Chondrocyte (in vitro differentiated cells): ENCODE results near the gene CGB3. TPM values are rescaled to one million over a fixed set of nuclear protein-coding genes. Genes with fewer than 3 reads are reported as not detected.
"Not testable (repeated sequence)": the region's sequence is repeated elsewhere in the genome, so short reads cannot be mapped to it uniquely, and the experiment has no call there.

Source experiments
- DNase-seq: peaks from one replicate; pipeline ENCODE4 v3.0.0; 2021; ENCODE audit warnings: mixed read lengths, low spot score
- H3K27ac Mint-ChIP-seq: one replicate; pipeline ENCODE4 v1.8.0; 2021; ENCODE audit warnings: mild to moderate bottlenecking, moderate library complexity, mixed read lengths; ENCODE audit not compliant: unreplicated experiment
- H3K27me3 Mint-ChIP-seq: 2 replicates; pipeline ENCODE4 v1.8.0; 2021; ENCODE audit warnings: low read depth, mixed read lengths
- H3K36me3 Mint-ChIP-seq: 2 replicates; pipeline ENCODE4 v1.8.0; 2021; ENCODE audit warnings: low read depth, mixed read lengths
- H3K4me1 Mint-ChIP-seq: 2 replicates; pipeline ENCODE4 v1.8.0; 2021; ENCODE audit warnings: low read depth, mild to moderate bottlenecking, mixed read lengths
- H3K4me3 Mint-ChIP-seq: one replicate; pipeline ENCODE4 v1.8.0; 2021; ENCODE audit warnings: mild to moderate bottlenecking, moderate library complexity, mixed read lengths; ENCODE audit not compliant: unreplicated experiment
- H3K9me3 Mint-ChIP-seq: 2 replicates; pipeline ENCODE4 v1.8.0; 2021; ENCODE audit warnings: low read depth, mixed read lengths
- total RNA-seq: library from RNA; stranded (reverse); gene quantifications from 3 replicates; pipeline ENCODE4 v1.2.1, GENCODE V29; 2021
- TF ChIP-seq, protein P1 (sequence below): fragments of 200-600 bp; sonication (generic); IDR thresholded peaks from 2 replicates; pipeline ENCODE4 v1.5.0; 2021; ENCODE audit warnings: antibody characterized with exemption, mild to moderate bottlenecking, moderate library complexity

Gene CGB3
- total RNA-seq, 1 donor from 2014 or later, result not detected

DNA sequence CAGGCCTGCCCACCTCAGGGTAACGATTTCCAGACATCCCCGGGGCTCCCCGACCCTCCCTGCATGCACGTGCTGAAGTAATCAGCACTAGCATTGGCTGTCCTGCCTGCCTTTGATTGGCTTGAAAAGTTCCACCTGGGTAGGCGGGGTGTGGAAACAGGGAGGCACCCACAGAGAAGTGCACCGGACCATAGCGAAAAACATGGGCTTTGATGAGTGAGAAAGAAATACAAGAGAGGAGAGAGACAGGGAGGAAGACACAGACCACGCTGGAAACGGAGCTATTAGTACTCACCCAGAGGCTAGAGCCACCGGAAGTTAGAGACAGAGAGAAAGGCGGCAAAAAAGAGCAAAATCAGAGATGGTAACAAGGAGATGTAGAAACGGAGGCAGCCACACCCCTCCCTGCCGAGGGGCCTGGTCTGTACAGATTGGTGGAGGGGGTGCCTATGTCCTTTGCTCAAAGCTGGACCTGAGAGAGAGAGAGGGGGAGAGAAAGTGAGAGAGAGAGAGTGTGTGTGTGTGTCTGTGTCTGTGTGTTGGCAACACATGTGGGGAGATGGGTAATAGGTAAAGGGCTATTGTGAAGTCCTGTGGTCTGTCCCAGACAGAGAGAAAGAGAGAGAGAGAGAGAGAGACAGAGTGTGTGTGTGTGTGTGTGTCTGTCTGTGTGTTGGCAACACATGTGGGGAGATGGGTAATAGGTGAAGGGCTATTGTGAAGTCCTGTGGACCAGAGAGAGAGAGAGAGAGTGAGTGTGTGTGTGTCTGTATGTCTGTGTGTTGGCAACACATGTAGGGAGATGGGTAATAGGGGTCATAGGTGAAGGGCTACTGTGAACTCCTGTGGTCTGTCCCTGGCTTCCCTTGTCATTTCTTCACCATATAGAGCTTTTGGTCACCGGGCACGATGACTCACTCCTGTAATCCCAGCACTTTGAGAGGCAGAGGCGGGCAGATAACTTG lies 2.9 kb downstream of the CGB3 start:
- Mint-ChIP-seq H3K4me1 (peaks cover 17% of the 10 kb centered on the region), H3K36me3 (no peaks in the 10 kb centered on the region), H3K27ac (no peak overlapping the region), H3K4me3 (no peak overlapping the region), H3K9me3 (no peaks in the 10 kb centered on the region), H3K27me3 (peaks cover 4% of the 10 kb centered on the region)
- TF ChIP-seq, protein P1, sequence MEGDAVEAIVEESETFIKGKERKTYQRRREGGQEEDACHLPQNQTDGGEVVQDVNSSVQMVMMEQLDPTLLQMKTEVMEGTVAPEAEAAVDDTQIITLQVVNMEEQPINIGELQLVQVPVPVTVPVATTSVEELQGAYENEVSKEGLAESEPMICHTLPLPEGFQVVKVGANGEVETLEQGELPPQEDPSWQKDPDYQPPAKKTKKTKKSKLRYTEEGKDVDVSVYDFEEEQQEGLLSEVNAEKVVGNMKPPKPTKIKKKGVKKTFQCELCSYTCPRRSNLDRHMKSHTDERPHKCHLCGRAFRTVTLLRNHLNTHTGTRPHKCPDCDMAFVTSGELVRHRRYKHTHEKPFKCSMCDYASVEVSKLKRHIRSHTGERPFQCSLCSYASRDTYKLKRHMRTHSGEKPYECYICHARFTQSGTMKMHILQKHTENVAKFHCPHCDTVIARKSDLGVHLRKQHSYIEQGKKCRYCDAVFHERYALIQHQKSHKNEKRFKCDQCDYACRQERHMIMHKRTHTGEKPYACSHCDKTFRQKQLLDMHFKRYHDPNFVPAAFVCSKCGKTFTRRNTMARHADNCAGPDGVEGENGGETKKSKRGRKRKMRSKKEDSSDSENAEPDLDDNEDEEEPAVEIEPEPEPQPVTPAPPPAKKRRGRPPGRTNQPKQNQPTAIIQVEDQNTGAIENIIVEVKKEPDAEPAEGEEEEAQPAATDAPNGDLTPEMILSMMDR, result no peak
- DNase-seq, result no peak

DNA sequence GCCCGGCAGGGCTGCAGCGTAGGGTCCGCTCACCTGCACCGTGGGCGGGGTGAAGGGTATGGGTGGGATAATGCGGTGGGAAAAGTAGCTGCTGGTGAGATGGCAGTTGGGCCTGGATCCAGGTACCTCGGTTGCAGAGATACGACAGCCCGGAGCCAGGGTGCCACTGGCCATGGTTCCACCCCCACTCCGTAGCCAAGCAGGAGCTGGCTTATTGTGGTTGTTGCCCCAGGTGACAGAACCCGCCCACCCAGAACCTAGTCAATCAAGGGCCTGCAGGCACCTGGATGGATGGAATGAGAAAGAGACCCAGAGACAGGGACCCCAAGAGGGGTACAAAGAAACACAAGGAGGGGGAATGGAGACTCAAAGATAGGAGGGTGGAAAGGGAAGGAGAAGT lies 3.8 kb downstream of the CGB3 start:
- H3K9me3 Mint-ChIP-seq, result no peaks in the 10 kb centered on the region
- H3K27me3 Mint-ChIP-seq, result peaks cover 4% of the 10 kb centered on the region
- peaks cover 5% of the 10 kb centered on the region for H3K36me3 Mint-ChIP-seq
- no peak overlapping the region for H3K4me3 Mint-ChIP-seq
- peaks cover 13% of the 10 kb centered on the region for H3K4me1 Mint-ChIP-seq
- TF ChIP-seq, protein P1, result no peak
- no peak for DNase-seq
- no peak overlapping the region for H3K27ac Mint-ChIP-seq

DNA sequence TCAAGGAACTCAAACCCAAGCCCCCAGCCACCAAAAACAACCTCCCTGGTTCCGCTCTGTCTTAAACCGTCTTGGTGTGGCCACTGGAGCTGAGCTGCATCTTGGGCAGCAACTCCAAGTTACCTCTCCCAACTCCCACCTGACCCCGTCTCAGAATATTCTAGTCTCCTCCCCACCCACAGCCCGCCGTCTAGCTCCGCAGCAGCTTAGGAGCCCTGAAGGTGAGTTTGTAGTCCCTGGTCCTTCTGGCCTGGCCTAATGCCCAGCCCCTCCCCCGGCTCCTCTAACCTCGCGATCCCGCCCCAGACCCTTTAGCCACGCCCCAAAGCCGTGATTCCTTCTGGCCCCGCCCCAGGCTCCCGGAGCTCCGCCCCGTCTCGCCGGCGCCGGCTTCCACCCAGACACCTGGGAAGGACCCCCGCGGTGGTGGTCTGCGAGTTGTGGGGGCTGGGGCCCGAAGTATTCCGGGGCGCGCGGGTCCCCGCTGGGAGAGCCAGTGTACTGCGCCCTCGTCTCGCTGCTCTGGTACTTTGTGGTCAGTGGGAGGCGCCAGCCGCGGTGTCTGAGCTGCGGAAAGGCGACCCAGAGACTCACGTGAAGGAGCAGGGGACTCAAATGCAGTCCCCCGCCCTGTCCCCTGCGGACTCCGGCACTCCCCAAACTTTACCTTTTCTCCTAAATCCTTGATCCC lies 4.7 kb downstream of the CGB3 start:
- Mint-ChIP-seq H3K4me1 (peaks cover 10% of the 10 kb centered on the region), H3K27ac (no peak overlapping the region), H3K27me3 (peaks cover 4% of the 10 kb centered on the region), H3K36me3 (peaks cover 5% of the 10 kb centered on the region), H3K4me3 (peak overlapping the region; percentile 21), H3K9me3 (no peaks in the 10 kb centered on the region)
- TF ChIP-seq, protein P1, result peak; percentile 48
- DNase-seq, result no peak

DNA sequence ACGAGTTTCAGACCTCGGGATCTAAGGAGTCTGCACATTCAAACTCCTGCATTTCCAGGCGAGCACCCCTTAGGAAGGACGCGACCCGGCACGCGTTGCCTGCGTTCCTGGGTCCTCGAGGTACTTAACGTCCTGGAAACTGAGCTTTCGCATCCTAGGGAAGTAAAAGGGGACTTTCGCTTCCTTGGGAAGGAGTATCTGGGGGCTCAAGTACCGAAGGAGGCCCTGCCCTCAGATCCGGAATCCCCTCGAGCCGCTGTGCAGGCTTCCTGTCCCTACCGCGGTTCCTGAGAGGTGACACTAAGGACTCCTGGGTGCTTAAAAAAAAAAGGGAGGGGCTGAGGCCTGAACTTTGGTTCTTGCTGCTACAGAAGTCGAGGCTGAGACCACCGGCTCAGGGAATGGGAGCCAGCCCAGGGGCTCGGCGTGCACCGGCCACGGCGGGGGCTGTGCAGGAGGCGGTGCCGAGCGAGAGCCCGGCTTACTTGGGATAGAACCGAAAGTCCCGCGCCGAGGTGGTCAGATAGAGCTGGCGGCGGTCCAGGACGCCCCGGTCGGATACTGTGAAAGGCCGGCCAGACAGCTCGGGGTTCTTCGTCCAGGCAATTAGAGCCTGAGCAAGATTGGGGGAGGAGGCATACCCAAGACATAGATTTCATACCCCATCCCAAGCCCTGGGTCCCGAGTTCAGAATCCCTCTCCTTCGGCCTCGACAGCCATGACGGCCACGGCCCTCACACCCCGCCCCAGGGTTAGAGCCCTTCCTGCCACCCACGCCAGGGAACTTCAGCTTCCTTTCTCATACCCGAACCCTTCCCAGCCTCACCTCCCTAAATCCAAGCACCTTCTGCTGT lies 5.5 kb downstream of the CGB3 start:
- not testable (repeated sequence) for H3K27me3 Mint-ChIP-seq, H3K36me3 Mint-ChIP-seq, H3K4me1 Mint-ChIP-seq, H3K27ac Mint-ChIP-seq, DNase-seq, H3K9me3 Mint-ChIP-seq
- H3K4me3 Mint-ChIP-seq, result peak overlapping the region; percentile 61

DNA sequence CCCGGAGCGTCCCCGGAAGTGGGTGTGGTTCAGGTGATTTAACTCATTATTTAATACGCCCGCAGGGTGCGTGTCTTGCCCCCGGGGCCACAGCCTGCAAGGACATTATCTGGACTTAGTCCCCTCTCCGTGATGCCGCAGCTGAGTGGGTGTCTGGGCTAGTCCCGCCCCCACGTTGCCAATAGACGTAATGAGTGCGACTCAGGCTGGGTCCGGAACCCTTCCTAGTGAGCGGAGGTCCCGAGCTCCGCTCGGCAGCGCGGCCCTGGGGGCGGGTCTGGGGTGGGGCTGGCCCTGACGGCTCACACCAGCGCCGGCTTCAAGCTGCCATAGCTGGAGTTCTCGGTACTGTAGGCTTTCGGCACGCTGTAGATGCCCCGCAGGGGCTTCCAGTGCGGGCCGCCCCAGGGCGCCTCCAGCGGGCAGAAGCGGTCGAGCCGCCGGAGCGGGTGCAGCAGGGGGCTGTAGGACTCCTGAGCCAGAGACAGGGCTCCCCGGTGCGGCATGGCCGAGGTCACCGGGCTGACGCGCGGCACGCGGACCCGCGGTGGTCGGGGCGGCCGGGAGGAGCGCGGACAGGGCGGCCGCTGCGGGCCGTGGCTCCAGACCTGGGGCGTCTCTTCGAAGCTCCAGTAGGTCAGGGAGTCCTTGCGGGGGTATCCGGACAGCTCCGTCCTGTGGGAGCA lies 6.3 kb downstream of the CGB3 start:
- H3K36me3 Mint-ChIP-seq, result peaks cover 7% of the 10 kb centered on the region
- peak overlapping the region; percentile 61 for H3K4me3 Mint-ChIP-seq
- no peaks in the 10 kb centered on the region for H3K9me3 Mint-ChIP-seq
- no peak for DNase-seq
- peaks cover 10% of the 10 kb centered on the region for H3K4me1 Mint-ChIP-seq
- TF ChIP-seq, protein P1, result peak; percentile 81
- H3K27ac Mint-ChIP-seq, result no peak overlapping the region
- peaks cover 4% of the 10 kb centered on the region for H3K27me3 Mint-ChIP-seq
